ENCODE measurements around the gene PUM2. TPM values are rescaled to one million over a fixed set of nuclear protein-coding genes. Genes with fewer than 3 reads are reported as not detected.
A peak's percentile ranks its signal among the peaks of the same experiment; 100 is the strongest.
"Not testable (repeated sequence)": the region's sequence is repeated elsewhere in the genome, so short reads cannot be mapped to it uniquely, and the experiment has no call there.

The PUM2 gene
- total and polyA plus RNA-seq, 7 donors, result 30.0 to 87.2 (median 73.4) TPM

GRCh38 chr2:20378341-20378740, 27.7 kb upstream of the PUM2 start:
- Histone ChIP-seq H3K4me1 (peaks cover 0 to 33% (median 29%) of the 10 kb centered on the region in 4 donors), H3K9me3 (no peaks in the 10 kb centered on the region), H3K4me3 (no peak overlapping the region), H3K27me3 (no peaks in the 10 kb centered on the region), H3K27ac (peak overlapping the region; percentile 74 to 83 (median 79)), H3K36me3 (no peaks in the 10 kb centered on the region)
- no peak for TF ChIP-seq POLR2A (IDR thresholded peaks at IDR 0.05)
- no peak for TF ChIP-seq CTCF (IDR thresholded peaks at IDR 0.05)
- no peak for TF ChIP-seq POLR2AphosphoS5 (IDR thresholded peaks at IDR 0.05)
- TF ChIP-seq EP300 (IDR thresholded peaks at IDR 0.05), result no peak
- intact Hi-C loops (cut with DNase I), result loop anchor here (2.0 to 5.0 kb wide), 2 partner anchors 44 to 264 kb away; no protein-coding TSS in a partner anchor
- 83 to 88% methylated on average over 8 of the region's 8 CpGs for WGBS, 2 donors
- peak; percentile 56 for DNase-seq

DNA sequence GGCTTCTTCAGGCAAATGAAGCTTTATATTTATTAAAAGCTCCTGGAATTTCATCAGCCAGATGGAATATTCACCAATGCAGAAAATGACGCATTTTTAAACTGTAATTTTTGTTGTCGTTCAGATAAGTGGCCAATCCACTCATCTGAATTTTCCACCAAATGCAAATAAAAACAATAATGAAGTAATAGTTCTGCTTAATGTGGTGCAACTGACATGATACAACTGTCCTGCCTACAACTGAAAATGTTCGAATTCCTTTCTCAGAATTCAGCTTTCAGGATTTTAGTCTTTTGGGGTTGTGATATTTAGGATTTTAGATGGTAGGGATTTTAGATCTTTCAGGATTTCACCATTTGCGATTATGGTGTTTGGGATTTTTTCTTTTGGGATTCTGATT, 27.1 kb upstream of the PUM2 start:
- no peaks in the 10 kb centered on the region for H3K9me3 ChIP-seq
- 92 to 97% methylated on average over 4 of the region's 4 CpGs for WGBS, 2 donors
- no peaks in the 10 kb centered on the region for H3K27me3 ChIP-seq
- H3K4me1 ChIP-seq, result peaks cover 0 to 33% (median 29%) of the 10 kb centered on the region in 4 donors
- no peak for DNase-seq
- H3K36me3 ChIP-seq, result no peaks in the 10 kb centered on the region
- intact Hi-C loops (cut with DNase I), result loop anchor here (2.0 to 5.0 kb wide), 2 partner anchors 45 to 265 kb away; no protein-coding TSS in a partner anchor
- TF ChIP-seq POLR2AphosphoS5 (IDR thresholded peaks at IDR 0.05), result no peak
- peak overlapping the region in 2 of 4 donors; percentile 74 to 81 for H3K27ac ChIP-seq
- H3K4me3 ChIP-seq, result no peak overlapping the region

GRCh38 chr2:20374982-20375381, 24.3 kb upstream of the PUM2 start:
- not testable (repeated sequence) for H3K27me3 ChIP-seq, H3K4me3 ChIP-seq, DNase-seq, H3K27ac ChIP-seq, H3K36me3 ChIP-seq, H3K9me3 ChIP-seq
- intact Hi-C loops (cut with DNase I), result loop anchor here (5.0 kb wide), 1 partner anchor 47 kb away; no protein-coding TSS in a partner anchor
- H3K4me1 ChIP-seq, result peaks cover 0 to 15% (median 12%) of the 10 kb centered on the region in 4 donors
- WGBS, 2 donors, result 92% methylated on average over 12 of the region's 13 CpGs

DNA sequence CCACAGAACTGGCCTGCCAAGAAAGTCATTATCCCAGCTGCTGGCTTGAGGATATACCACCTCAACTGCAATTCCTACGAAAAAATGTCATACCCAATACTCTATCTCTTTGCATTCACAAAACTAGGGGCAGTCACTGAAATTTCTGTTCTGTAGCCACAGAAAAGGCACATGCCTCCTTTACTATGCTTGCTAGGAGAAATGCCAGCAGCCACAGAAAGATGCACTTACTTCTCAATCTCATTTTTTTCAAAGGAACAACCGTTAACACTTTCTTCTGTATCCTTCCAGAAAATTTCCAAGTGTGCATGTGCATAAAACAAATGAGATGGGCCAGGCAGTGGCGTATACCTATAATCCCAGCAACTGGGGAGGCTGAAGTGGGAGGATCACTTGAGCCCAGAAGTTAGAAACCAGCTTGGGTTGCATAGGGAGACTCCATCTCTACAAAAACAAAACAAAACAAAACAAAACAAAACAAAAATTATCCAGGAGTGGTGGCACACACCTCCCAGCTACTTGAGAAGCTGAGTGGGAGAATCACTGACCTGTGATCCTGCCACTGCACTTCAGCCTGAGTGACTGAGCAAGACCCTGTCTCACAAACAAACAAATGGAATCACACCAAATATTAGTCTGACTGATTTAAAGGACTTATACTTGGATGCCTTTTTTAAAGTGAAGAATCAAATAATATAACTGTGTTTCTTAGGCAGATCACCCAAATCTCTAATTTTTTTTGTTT, 22.4 kb upstream of the PUM2 start:
- H3K9me3 ChIP-seq, result no peaks in the 10 kb centered on the region
- DNase-seq, result no peak
- no peaks in the 10 kb centered on the region for H3K36me3 ChIP-seq
- H3K27ac ChIP-seq, result no peak overlapping the region
- H3K27me3 ChIP-seq, result no peaks in the 10 kb centered on the region
- intact Hi-C loops (cut with DNase I), result no loop called here
- no peaks in the 10 kb centered on the region for H3K4me1 ChIP-seq
- TF ChIP-seq CTCF (IDR thresholded peaks at IDR 0.05) (no peak), POLR2AphosphoS5 (IDR thresholded peaks at IDR 0.05) (no peak), POLR2A (IDR thresholded peaks at IDR 0.05) (no peak), EP300 (IDR thresholded peaks at IDR 0.05) (no peak)
- H3K4me3 ChIP-seq, result no peak overlapping the region
- 56 to 72% methylated on average over 3 of the region's 3 CpGs for WGBS, 2 donors

GRCh38 chr2:20371323-20372025, 20.8 kb upstream of the PUM2 start:
- no peak for DNase-seq
- intact Hi-C loops (cut with DNase I), result no loop called here
- 73 to 87% methylated on average over 4 of the region's 4 CpGs for WGBS, 2 donors
- Histone ChIP-seq H3K27ac (no peak overlapping the region), H3K27me3 (no peaks in the 10 kb centered on the region), H3K36me3 (no peaks in the 10 kb centered on the region), H3K9me3 (no peaks in the 10 kb centered on the region), H3K4me1 (no peaks in the 10 kb centered on the region), H3K4me3 (no peak overlapping the region)
- TF ChIP-seq POLR2AphosphoS5 (IDR thresholded peaks at IDR 0.05), result no peak
- no peak for TF ChIP-seq POLR2A (IDR thresholded peaks at IDR 0.05)
- no peak for TF ChIP-seq EP300 (IDR thresholded peaks at IDR 0.05)
- no peak for TF ChIP-seq CTCF (IDR thresholded peaks at IDR 0.05)

Data from sigmoid colon (tissue), 7 donors.